Measurements from ENCODE around the gene PPCDC. TPM values are rescaled to one million over a fixed set of nuclear protein-coding genes. Genes with fewer than 3 reads are reported as not detected.

Gene PPCDC
- total RNA-seq, 6 donors from 2014 or later: 8.2 to 21.0 (median 12.6) TPM

DNA sequence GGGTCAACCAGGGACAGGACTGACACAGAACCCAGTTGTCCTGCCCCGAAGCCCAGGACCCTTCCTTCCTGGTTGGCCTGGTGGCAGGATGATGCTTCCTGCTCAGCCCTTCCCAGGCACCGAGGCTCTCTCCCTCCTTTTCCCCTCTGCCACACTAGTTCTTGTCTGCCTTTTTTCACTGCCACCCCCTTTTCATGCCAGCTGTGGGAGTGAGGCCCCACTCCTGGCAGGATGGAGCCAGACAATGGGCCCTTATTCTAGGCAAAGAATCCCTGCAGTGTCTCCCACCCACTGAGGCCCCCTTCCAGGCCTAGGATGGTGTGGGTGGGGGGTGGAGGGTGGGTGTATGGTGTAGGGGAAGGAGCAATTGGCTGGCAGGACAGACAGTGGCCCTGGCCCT is 29.2 kb upstream of the PPCDC start:
- Histone ChIP-seq H3K27ac (no peak overlapping the region), H3K4me1 (peaks cover 10 to 13% (median 11%) of the 10 kb centered on the region in 4 donors), H3K27me3 (peaks cover 0 to 8% (median 1%) of the 10 kb centered on the region in 4 donors), H3K9me3 (no peaks in the 10 kb centered on the region), H3K36me3 (no peaks in the 10 kb centered on the region), H3K4me3 (no peak overlapping the region)
- no peak for TF ChIP-seq POLR2A (IDR thresholded peaks at IDR 0.05)
- TF ChIP-seq EP300 (IDR thresholded peaks at IDR 0.05): no peak
- TF ChIP-seq POLR2AphosphoS5 (IDR thresholded peaks at IDR 0.05): no peak
- TF ChIP-seq, protein P1, sequence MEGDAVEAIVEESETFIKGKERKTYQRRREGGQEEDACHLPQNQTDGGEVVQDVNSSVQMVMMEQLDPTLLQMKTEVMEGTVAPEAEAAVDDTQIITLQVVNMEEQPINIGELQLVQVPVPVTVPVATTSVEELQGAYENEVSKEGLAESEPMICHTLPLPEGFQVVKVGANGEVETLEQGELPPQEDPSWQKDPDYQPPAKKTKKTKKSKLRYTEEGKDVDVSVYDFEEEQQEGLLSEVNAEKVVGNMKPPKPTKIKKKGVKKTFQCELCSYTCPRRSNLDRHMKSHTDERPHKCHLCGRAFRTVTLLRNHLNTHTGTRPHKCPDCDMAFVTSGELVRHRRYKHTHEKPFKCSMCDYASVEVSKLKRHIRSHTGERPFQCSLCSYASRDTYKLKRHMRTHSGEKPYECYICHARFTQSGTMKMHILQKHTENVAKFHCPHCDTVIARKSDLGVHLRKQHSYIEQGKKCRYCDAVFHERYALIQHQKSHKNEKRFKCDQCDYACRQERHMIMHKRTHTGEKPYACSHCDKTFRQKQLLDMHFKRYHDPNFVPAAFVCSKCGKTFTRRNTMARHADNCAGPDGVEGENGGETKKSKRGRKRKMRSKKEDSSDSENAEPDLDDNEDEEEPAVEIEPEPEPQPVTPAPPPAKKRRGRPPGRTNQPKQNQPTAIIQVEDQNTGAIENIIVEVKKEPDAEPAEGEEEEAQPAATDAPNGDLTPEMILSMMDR (IDR thresholded peaks at IDR 0.05): no peak
- DNase-seq (no peak), ATAC-seq (ENCODE audit: low FRiP score in 2 of 2) (no peak)
- WGBS, 2 donors: 50 to 68% methylated on average over 2 of the region's 2 CpGs

DNA sequence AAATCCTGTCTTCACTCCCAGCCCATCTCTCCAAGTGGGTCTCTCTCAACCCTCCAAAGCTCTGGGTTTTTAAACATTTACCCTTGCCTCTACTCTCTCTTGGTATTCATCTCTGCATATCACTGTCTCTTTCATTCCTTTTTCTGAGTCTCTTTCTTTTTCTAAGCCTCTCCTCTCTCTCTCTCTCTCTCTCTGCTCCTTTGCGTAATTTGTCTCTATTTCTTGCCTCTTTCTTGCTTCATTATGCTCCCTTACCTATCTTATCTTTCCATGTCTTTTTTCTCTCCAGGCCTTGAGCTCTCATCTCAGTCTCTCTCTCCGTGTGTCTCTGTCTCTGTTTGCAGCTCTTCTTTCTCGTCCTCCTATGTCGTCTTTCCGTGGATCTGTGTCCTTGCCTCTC is 28.7 kb upstream of the PPCDC start:
- Histone ChIP-seq H3K4me1 (peaks cover 10 to 13% (median 11%) of the 10 kb centered on the region in 4 donors), H3K4me3 (no peak overlapping the region), H3K9me3 (no peaks in the 10 kb centered on the region), H3K36me3 (no peaks in the 10 kb centered on the region), H3K27ac (no peak overlapping the region), H3K27me3 (peaks cover 0 to 8% (median 1%) of the 10 kb centered on the region in 4 donors)
- DNase-seq (no peak), ATAC-seq (ENCODE audit: low FRiP score in 2 of 2) (no peak)
- TF ChIP-seq, protein P1 (IDR thresholded peaks at IDR 0.05): no peak
- TF ChIP-seq POLR2A (IDR thresholded peaks at IDR 0.05) (no peak), EP300 (IDR thresholded peaks at IDR 0.05) (no peak), POLR2AphosphoS5 (IDR thresholded peaks at IDR 0.05) (no peak)
- 50 to 59% methylated on average over 5 of the region's 5 CpGs for WGBS, 2 donors

DNA sequence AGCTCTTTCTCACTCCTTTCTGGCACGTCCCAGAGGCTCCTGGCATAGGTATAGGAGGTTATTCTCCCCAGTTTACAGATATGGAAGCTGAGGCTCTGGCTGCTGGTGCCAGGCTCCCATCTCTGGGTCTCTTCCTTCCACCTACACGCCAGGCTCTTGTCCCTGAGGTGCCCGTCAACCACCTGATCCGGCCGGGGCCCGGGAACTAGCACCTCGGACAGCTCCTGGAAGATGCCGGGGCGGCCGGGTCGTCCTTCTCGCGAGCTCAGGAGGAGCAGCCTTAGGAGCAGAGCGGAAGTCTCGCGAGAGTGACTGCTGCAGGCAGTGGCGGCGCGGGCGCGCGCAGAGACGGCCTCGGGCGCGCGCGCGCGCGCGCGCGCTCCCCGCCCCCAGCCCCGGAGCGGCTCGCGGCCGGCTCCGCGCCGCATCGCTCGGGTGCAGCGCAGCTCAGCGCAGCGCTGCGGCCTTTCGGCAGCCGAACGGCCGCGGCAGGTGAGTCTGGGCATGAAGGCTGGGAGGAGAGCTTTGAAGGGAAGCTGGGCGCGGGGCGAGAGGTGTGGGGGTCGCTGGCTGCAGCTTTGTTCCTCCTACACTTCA is 28.1 kb upstream of the PPCDC start, which contains the start of gene SCAMP5:
SCAMP5 (plus strand) TSS at position 382 of the 597 bp plus-strand sequence. CDS start 16,277 bp downstream, outside the sequence.
- H3K9me3 ChIP-seq: no peaks in the 10 kb centered on the region
- 1 to 4% methylated on average over 12 to 18 of the region's 58 CpGs for WGBS, 2 donors
- no peak within 1 kb of the TSS for H3K27ac ChIP-seq
- TF ChIP-seq POLR2A (IDR thresholded peaks at IDR 0.05): no peak
- no peak for TF ChIP-seq POLR2AphosphoS5 (IDR thresholded peaks at IDR 0.05)
- no peak for TF ChIP-seq EP300 (IDR thresholded peaks at IDR 0.05)
- TF ChIP-seq, protein P1 (IDR thresholded peaks at IDR 0.05): no peak
- DNase-seq (peak; percentile 95 to 97), ATAC-seq (ENCODE audit: low FRiP score in 2 of 2) (peak; percentile 92 to 95)
- peaks cover 10 to 13% (median 11%) of the 10 kb centered on the region in 4 donors for H3K4me1 ChIP-seq
- H3K36me3 ChIP-seq: no peaks in the 10 kb centered on the region
- H3K4me3 ChIP-seq: peak within 1 kb of the TSS; percentile 46 to 77 (median 63)
- peaks cover 0 to 8% (median 1%) of the 10 kb centered on the region in 4 donors for H3K27me3 ChIP-seq

DNA sequence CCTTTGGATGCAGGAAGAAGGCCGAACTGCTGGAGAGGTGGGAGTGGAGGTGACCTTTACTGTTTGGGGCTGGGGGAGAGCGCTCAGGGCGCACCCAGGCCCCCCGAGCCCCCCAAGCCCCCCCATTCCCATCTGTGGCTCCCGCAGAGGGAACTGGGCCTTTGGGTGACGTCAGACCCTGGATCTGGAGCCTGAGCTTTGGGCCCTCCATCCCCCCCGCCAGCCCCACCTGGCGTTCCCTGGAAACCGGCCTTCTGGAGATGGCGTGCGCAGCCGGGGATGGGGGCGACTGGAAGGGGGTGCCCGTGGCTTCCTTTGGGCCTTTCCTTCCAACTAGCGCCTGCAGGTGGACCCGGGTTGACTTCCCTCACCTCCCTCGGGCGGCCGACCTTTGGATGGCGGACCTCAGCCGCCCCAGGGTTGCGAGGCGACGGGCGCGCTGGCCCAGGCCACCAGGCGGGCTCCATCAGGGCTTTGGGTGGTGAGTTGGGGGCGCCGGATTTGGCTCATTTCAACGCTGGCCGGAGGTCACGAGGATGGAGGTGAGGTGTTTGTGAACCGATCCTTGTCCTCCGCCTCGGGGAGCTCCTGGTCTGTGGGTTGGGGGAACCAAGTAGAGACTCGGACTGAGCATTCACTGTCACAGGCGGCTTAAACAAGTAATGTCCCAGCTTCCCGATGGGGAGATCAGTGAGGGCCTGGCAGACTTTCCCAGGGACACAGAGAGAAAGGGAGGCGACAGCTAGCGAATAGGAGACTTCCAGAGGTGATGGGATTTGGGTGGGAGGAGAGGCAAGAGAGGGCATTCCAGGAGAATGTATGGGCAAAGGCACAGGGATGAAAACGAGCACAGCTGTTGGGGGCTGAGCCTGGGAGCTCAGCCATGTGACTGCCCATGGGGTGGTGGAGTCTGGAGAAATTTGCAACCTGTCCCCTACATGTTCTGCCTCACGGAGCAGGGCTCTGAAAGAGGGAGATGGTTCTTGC is 27.3 kb upstream of the PPCDC start:
- Histone ChIP-seq H3K9me3 (no peaks in the 10 kb centered on the region), H3K27ac (no peak overlapping the region), H3K36me3 (no peaks in the 10 kb centered on the region), H3K4me3 (peak overlapping the region; percentile 46 to 77 (median 63)), H3K27me3 (peaks cover 0 to 8% (median 1%) of the 10 kb centered on the region in 4 donors), H3K4me1 (peaks cover 10 to 13% (median 11%) of the 10 kb centered on the region in 4 donors)
- WGBS, 2 donors: 21 to 33% methylated on average over 12 to 36 of the region's 42 CpGs
- ATAC-seq (ENCODE audit: low FRiP score in 2 of 2): no peak
- peak in 1 of 2 donors; percentile 77 for DNase-seq
- TF ChIP-seq, protein P1 (IDR thresholded peaks at IDR 0.05): no peak
- TF ChIP-seq EP300 (IDR thresholded peaks at IDR 0.05) (no peak), POLR2AphosphoS5 (IDR thresholded peaks at IDR 0.05) (no peak), POLR2A (IDR thresholded peaks at IDR 0.05) (no peak)

Data from upper lobe of left lung (tissue), 6 donors.